GM23338 (cell line): Measurements from ENCODE around the gene LIME1. TPM values are rescaled to one million over a fixed set of nuclear protein-coding genes. Genes with fewer than 3 reads are reported as not detected.

Experiments
- ATAC-seq: fragments of 200-7000 bp; cut with Tn5 transposase; 3 replicates; pipeline ENCODE4 v1.9.1; 2020
- DNase-seq: peaks from one replicate; pipeline ENCODE4 v3.0.0-alpha.2; 2015; ENCODE audit warnings: low spot score
- H2AFZ ChIP-seq: fragments of 200-600 bp; sonication (generic); 2 replicates; pipeline ENCODE4 v1.8.0; 2016; ENCODE audit warnings: antibody characterized with exemption, mild to moderate bottlenecking, moderate library complexity
- H3F3A ChIP-seq: fragments of 200-600 bp; sonication (generic); replicated peaks from 2 replicates; pipeline ENCODE4 v1.8.0; 2017; ENCODE audit warnings: antibody characterized with exemption, mixed run types, low read depth
- H3K27ac ChIP-seq: fragments of 200-600 bp; sonication (generic); 2 replicates; pipeline ENCODE4 v1.6.1; 2016; ENCODE audit warnings: low read depth
- H3K27me3 ChIP-seq: fragments of 200-600 bp; sonication (generic); 2 replicates; pipeline ENCODE4 v1.8.0; 2016; ENCODE audit warnings: mild to moderate bottlenecking, mixed run types, moderate library complexity; ENCODE audit not compliant: insufficient read depth
- H3K36me3 ChIP-seq: fragments of 200-600 bp; sonication (generic); 2 replicates; pipeline ENCODE4 v1.8.0; 2016; ENCODE audit warnings: mild to moderate bottlenecking; ENCODE audit not compliant: insufficient read depth
- H3K4me1 ChIP-seq: fragments of 200-600 bp; sonication (generic); 2 replicates; pipeline ENCODE4 v1.8.0; 2016; ENCODE audit warnings: mild to moderate bottlenecking, moderate library complexity; ENCODE audit not compliant: insufficient read depth
- H3K4me2 ChIP-seq: fragments of 200-600 bp; sonication (generic); 2 replicates; pipeline ENCODE4 v1.7.1; 2017; ENCODE audit warnings: mixed run types
- H3K4me3 ChIP-seq: fragments of 200-600 bp; sonication (generic); 2 replicates; pipeline ENCODE4 v1.6.1; 2016; ENCODE audit warnings: mixed run types
- H3K79me2 ChIP-seq: fragments of 200-600 bp; sonication (generic); replicated peaks from 2 replicates; pipeline ENCODE4 v1.8.0; 2017; ENCODE audit warnings: mild to moderate bottlenecking; ENCODE audit not compliant: insufficient read depth
- H3K9me2 ChIP-seq: fragments of 200-600 bp; sonication (generic); 2 replicates; pipeline ENCODE4 v1.8.0; 2017; ENCODE audit not compliant: insufficient read depth
- H4K20me1 ChIP-seq: fragments of 200-600 bp; sonication (generic); replicated peaks from 2 replicates; pipeline ENCODE4 v1.8.0; 2017; ENCODE audit warnings: mild to moderate bottlenecking; ENCODE audit not compliant: insufficient read depth
- H3K27ac Mint-ChIP-seq: 2 replicates; pipeline ENCODE4 v1.8.0; 2020; ENCODE audit warnings: inconsistent platforms, mild to moderate bottlenecking, moderate library complexity, mixed read lengths
- H3K27me3 Mint-ChIP-seq: 3 replicates; pipeline ENCODE4 v1.8.0; 2022; ENCODE audit warnings: low read depth, mild to moderate bottlenecking, moderate library complexity, mixed read lengths, inconsistent platforms; ENCODE audit not compliant: insufficient read depth, poor library complexity
- H3K36me3 Mint-ChIP-seq: 3 replicates; pipeline ENCODE4 v1.8.0; 2021; ENCODE audit warnings: low read depth, mild to moderate bottlenecking, inconsistent platforms, moderate library complexity, mixed read lengths
- H3K4me1 Mint-ChIP-seq: 3 replicates; pipeline ENCODE4 v1.8.0; 2020; ENCODE audit warnings: mild to moderate bottlenecking, inconsistent platforms, mixed read lengths
- H3K4me3 Mint-ChIP-seq: 3 replicates; pipeline ENCODE4 v1.8.0; 2021; ENCODE audit warnings: moderate library complexity, mild to moderate bottlenecking, inconsistent platforms, mixed read lengths
- H3K9me3 Mint-ChIP-seq: 3 replicates; pipeline ENCODE4 v1.8.0; 2020; ENCODE audit warnings: moderate library complexity, mild to moderate bottlenecking, inconsistent platforms, mixed read lengths
- CREB1 ChIP-seq: fragments of 250-450 bp; sonication (Bioruptor Pico); IDR thresholded peaks from 2 replicates; pipeline ENCODE4 v1.5.0; 2020; ENCODE audit warnings: low read depth, mild to moderate bottlenecking, moderate library complexity
- ETS1 ChIP-seq: IDR thresholded peaks from 2 replicates; pipeline ENCODE4 v1.6.1; 2016; ENCODE audit warnings: antibody characterized with exemption
- EZH2 ChIP-seq: fragments of 200-600 bp; sonication (generic); IDR thresholded peaks from one replicate; pipeline ENCODE4 v1.8.0; 2017; ENCODE audit warnings: antibody characterized with exemption, mild to moderate bottlenecking, low read depth; ENCODE audit not compliant: unreplicated experiment
- EZH2phosphoT487 ChIP-seq: fragments of 200-600 bp; sonication (generic); IDR thresholded peaks from one replicate; pipeline ENCODE4 v1.8.1; 2018; ENCODE audit warnings: antibody characterized with exemption; ENCODE audit not compliant: unreplicated experiment
- NANOG ChIP-seq: IDR thresholded peaks from 2 replicates; pipeline ENCODE4 v1.6.1; 2016; ENCODE audit warnings: antibody characterized with exemption, borderline replicate concordance
- POLR2AphosphoS5 ChIP-seq: IDR thresholded peaks from 2 replicates; pipeline ENCODE4 v1.6.1; 2016; ENCODE audit warnings: antibody characterized with exemption, low read depth
- STAT1 ChIP-seq: IDR thresholded peaks from one replicate; pipeline ENCODE4 v1.6.1; 2016; ENCODE audit warnings: antibody characterized with exemption; ENCODE audit not compliant: unreplicated experiment
- ZNF114 ChIP-seq: fragments of 250-450 bp; sonication (Bioruptor Pico); IDR thresholded peaks from 2 replicates; pipeline ENCODE4 v1.5.0; 2020; ENCODE audit warnings: mild to moderate bottlenecking, moderate library complexity
- ZNF331 ChIP-seq: fragments of 250-450 bp; sonication (Bioruptor Pico); IDR thresholded peaks from 2 replicates; pipeline ENCODE4 v1.5.0; 2020; ENCODE audit warnings: low read depth, mild to moderate bottlenecking, moderate library complexity
- polyA plus RNA-seq: library from polyadenylated mRNA; unstranded; fragments of >200 nt; fragmentation: Nextera tagmentation; extraction: Ambion mirVana; gene quantifications from 2 replicates; pipeline ENCODE4 v1.2.1, GENCODE V29; 2016
- total RNA-seq: library from RNA; depleted of rRNA; stranded (reverse); fragments of >200 nt; shearing (Covaris generic); gene quantifications from 2 replicates; pipeline ENCODE4 v1.2.3, GENCODE V29; 2014
- TF ChIP-seq, protein P1 (sequence below): IDR thresholded peaks from one replicate; pipeline ENCODE4 v1.6.1; 2018; ENCODE audit warnings: antibody characterized with exemption; ENCODE audit not compliant: unreplicated experiment
- TF ChIP-seq, protein P2 (sequence below), 2 experiments: fragments of 200-600 bp in 1 of 2; sonication (generic) in 1 of 2; conservative IDR thresholded peaks; 2 replicates each; pipeline versions ENCODE4 v1.5.1 to v1.6.1; 2016 to 2017; ENCODE audit warnings: antibody characterized with exemption in 2 of 2, low read depth in 2 of 2, mild to moderate bottlenecking in 2 of 2, moderate library complexity in 1 of 2

Gene LIME1
- total and polyA plus RNA-seq, 2 experiments from 2014 or later = 4.7 to 12.2 TPM

DNA sequence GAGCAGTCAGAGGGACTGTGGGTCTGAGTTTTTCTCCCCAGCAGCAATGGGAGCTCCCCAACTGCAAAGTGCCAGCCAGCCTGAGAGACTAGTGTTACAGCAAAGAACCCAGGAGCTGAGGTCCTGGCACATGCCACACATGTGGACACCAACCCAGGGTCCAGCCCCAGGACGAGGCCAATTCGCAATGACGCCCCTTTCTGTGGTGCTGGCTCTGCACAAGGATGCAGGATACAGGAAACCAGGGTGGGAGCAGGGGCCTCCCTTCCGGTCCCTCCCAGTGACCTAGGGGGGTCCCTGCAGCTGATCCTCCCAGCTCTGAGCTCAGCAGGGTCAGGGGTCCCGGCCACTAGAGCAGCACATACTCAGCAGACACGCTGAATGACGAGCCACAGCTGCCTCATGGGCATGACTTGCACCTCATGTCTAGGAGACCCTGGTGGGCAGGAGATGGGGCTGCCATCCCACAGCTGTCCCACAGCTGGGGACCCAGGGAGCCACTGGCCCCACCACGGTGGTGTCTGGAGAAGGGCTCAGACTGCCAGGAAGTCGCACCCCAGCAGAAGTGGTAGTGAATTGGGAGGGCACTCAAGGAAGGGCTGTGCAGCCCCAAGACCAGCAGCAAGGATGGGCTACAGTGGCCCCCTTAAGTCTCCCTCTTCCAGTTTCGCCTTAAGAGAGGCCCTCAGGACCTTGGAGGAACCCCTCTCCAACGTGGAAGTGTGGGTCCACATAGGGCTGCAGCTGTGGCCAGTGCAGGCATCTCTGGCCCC is 32.3 kb upstream of the LIME1 start:
- Histone ChIP-seq H3K36me3 (no peaks in the 10 kb centered on the region), H3K4me3 (no peak overlapping the region), H4K20me1 (peaks cover 11% of the 10 kb centered on the region), H2AFZ (no peak overlapping the region), H3K4me2 (no peak overlapping the region), H3K4me1 (no peaks in the 10 kb centered on the region; the same call in 1 of the 2 replicates), H3K27ac (no peak overlapping the region), H3K9me2 (no peaks in the 10 kb centered on the region), H3K79me2 (peaks cover 16% of the 10 kb centered on the region), H3K27me3 (no peaks in the 10 kb centered on the region), H3F3A (peaks cover 8% of the 10 kb centered on the region; the same call in 1 of the 2 replicates)
- Mint-ChIP-seq H3K36me3 (peaks cover 20% of the 10 kb centered on the region), H3K27me3 (peaks cover 12% of the 10 kb centered on the region), H3K4me3 (no peak overlapping the region), H3K9me3 (no peaks in the 10 kb centered on the region), H3K4me1 (peaks cover 10% of the 10 kb centered on the region), H3K27ac (no peak overlapping the region)
- DNase-seq = no peak
- no peak for ATAC-seq
- TF ChIP-seq EZH2 = no peak
- TF ChIP-seq CREB1 (CRISPR knock-in tag) = no peak
- TF ChIP-seq, protein P1, sequence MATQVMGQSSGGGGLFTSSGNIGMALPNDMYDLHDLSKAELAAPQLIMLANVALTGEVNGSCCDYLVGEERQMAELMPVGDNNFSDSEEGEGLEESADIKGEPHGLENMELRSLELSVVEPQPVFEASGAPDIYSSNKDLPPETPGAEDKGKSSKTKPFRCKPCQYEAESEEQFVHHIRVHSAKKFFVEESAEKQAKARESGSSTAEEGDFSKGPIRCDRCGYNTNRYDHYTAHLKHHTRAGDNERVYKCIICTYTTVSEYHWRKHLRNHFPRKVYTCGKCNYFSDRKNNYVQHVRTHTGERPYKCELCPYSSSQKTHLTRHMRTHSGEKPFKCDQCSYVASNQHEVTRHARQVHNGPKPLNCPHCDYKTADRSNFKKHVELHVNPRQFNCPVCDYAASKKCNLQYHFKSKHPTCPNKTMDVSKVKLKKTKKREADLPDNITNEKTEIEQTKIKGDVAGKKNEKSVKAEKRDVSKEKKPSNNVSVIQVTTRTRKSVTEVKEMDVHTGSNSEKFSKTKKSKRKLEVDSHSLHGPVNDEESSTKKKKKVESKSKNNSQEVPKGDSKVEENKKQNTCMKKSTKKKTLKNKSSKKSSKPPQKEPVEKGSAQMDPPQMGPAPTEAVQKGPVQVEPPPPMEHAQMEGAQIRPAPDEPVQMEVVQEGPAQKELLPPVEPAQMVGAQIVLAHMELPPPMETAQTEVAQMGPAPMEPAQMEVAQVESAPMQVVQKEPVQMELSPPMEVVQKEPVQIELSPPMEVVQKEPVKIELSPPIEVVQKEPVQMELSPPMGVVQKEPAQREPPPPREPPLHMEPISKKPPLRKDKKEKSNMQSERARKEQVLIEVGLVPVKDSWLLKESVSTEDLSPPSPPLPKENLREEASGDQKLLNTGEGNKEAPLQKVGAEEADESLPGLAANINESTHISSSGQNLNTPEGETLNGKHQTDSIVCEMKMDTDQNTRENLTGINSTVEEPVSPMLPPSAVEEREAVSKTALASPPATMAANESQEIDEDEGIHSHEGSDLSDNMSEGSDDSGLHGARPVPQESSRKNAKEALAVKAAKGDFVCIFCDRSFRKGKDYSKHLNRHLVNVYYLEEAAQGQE = no peak
- no peak for TF ChIP-seq EZH2phosphoT487
- TF ChIP-seq ZNF331 (CRISPR knock-in tag) = no peak
- TF ChIP-seq ZNF114 (CRISPR knock-in tag) = no peak
- no peak for TF ChIP-seq STAT1
- TF ChIP-seq ETS1 = no peak
- TF ChIP-seq NANOG = no peak
- TF ChIP-seq, protein P2, sequence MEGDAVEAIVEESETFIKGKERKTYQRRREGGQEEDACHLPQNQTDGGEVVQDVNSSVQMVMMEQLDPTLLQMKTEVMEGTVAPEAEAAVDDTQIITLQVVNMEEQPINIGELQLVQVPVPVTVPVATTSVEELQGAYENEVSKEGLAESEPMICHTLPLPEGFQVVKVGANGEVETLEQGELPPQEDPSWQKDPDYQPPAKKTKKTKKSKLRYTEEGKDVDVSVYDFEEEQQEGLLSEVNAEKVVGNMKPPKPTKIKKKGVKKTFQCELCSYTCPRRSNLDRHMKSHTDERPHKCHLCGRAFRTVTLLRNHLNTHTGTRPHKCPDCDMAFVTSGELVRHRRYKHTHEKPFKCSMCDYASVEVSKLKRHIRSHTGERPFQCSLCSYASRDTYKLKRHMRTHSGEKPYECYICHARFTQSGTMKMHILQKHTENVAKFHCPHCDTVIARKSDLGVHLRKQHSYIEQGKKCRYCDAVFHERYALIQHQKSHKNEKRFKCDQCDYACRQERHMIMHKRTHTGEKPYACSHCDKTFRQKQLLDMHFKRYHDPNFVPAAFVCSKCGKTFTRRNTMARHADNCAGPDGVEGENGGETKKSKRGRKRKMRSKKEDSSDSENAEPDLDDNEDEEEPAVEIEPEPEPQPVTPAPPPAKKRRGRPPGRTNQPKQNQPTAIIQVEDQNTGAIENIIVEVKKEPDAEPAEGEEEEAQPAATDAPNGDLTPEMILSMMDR (conservative IDR thresholded peaks at IDR 0.05; ENCODE audit: low read depth in 2 of 2) = no peak
- no peak for TF ChIP-seq POLR2AphosphoS5
